ENCODE results near the gene HOXB1.

DNA sequence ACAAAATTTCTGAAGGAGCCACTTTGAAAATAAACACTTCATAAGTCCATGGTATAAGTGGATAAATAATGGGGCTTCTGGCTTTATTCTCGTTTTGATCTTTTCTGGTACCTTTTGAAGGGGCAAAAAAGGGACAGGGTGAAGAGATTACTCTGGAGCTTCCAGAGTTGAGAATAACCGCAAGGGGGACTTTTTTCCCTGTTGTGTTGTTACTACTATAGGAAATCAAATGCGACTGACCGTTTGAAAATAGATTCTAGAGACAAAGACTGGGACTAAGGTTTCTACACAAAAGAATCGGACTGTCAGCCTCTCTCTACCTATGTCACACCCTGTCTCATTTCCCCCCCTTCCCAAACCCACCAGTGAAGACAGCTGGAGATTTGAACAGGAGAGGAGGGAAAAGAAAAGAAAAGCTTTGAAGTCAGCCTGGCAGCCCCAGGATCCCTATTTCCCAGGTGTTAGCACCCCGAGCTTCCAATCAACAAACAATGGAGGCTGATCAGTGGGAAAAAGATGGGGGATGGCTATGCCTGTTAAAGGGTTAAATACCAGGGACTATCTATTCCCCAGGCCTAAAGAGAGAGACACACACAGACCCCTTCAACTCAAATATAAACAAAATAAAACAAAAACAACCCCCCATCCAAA lies 39.0 kb upstream of the HOXB1 start:
- TF ChIP-seq, protein P1, sequence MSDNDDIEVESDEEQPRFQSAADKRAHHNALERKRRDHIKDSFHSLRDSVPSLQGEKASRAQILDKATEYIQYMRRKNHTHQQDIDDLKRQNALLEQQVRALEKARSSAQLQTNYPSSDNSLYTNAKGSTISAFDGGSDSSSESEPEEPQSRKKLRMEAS (IDR thresholded peaks at IDR 0.05), result no peak
- TF ChIP-seq, protein P2, sequence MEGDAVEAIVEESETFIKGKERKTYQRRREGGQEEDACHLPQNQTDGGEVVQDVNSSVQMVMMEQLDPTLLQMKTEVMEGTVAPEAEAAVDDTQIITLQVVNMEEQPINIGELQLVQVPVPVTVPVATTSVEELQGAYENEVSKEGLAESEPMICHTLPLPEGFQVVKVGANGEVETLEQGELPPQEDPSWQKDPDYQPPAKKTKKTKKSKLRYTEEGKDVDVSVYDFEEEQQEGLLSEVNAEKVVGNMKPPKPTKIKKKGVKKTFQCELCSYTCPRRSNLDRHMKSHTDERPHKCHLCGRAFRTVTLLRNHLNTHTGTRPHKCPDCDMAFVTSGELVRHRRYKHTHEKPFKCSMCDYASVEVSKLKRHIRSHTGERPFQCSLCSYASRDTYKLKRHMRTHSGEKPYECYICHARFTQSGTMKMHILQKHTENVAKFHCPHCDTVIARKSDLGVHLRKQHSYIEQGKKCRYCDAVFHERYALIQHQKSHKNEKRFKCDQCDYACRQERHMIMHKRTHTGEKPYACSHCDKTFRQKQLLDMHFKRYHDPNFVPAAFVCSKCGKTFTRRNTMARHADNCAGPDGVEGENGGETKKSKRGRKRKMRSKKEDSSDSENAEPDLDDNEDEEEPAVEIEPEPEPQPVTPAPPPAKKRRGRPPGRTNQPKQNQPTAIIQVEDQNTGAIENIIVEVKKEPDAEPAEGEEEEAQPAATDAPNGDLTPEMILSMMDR (IDR thresholded peaks at IDR 0.05; ENCODE audit: low read depth, low read length, missing input control), result no peak
- TF ChIP-seq, protein P3, sequence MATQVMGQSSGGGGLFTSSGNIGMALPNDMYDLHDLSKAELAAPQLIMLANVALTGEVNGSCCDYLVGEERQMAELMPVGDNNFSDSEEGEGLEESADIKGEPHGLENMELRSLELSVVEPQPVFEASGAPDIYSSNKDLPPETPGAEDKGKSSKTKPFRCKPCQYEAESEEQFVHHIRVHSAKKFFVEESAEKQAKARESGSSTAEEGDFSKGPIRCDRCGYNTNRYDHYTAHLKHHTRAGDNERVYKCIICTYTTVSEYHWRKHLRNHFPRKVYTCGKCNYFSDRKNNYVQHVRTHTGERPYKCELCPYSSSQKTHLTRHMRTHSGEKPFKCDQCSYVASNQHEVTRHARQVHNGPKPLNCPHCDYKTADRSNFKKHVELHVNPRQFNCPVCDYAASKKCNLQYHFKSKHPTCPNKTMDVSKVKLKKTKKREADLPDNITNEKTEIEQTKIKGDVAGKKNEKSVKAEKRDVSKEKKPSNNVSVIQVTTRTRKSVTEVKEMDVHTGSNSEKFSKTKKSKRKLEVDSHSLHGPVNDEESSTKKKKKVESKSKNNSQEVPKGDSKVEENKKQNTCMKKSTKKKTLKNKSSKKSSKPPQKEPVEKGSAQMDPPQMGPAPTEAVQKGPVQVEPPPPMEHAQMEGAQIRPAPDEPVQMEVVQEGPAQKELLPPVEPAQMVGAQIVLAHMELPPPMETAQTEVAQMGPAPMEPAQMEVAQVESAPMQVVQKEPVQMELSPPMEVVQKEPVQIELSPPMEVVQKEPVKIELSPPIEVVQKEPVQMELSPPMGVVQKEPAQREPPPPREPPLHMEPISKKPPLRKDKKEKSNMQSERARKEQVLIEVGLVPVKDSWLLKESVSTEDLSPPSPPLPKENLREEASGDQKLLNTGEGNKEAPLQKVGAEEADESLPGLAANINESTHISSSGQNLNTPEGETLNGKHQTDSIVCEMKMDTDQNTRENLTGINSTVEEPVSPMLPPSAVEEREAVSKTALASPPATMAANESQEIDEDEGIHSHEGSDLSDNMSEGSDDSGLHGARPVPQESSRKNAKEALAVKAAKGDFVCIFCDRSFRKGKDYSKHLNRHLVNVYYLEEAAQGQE (IDR thresholded peaks at IDR 0.05), result no peak
- TF ChIP-seq GABPA (IDR thresholded peaks at IDR 0.05 in 1 of 2, conservative IDR thresholded peaks at IDR 0.05 in 1 of 2) (no peak), JUND (IDR thresholded peaks at IDR 0.05) (no peak), FOXA1 (IDR thresholded peaks at IDR 0.05) (no peak), RXRA (IDR thresholded peaks at IDR 0.05) (no peak), YY1 (IDR thresholded peaks at IDR 0.05) (no peak), SP1 (IDR thresholded peaks at IDR 0.05) (no peak), RAD21 (IDR thresholded peaks at IDR 0.05) (no peak), HNF4G (IDR thresholded peaks at IDR 0.05) (no peak)
- TF ChIP-seq, protein P4, sequence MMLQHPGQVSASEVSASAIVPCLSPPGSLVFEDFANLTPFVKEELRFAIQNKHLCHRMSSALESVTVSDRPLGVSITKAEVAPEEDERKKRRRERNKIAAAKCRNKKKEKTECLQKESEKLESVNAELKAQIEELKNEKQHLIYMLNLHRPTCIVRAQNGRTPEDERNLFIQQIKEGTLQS (IDR thresholded peaks at IDR 0.05), result no peak
